Neural cell (in vitro differentiated cells): ENCODE data around the gene EIF4EBP2. TPM values are rescaled to one million over a fixed set of nuclear protein-coding genes. Genes with fewer than 3 reads are reported as not detected.

Experiments used
- H2AFZ ChIP-seq: fragments of 200-600, 300-800 bp; sonication (generic), shearing (Covaris generic); 2 replicates; pipeline ENCODE4 v1.6.0; 2014; ENCODE audit warnings: low read depth, mild to moderate bottlenecking, antibody characterized with exemption, low read length, moderate library complexity
- H3F3A ChIP-seq: fragments of 200-600 bp; shearing (Covaris generic); 2 replicates; pipeline ENCODE4 v1.6.1; 2016; ENCODE audit warnings: mild to moderate bottlenecking, moderate library complexity, mixed read lengths, antibody characterized with exemption, low read length; ENCODE audit not compliant: insufficient read depth, poor library complexity, severe bottlenecking
- H3K27ac ChIP-seq: fragments of 200-600, 300-800 bp; sonication (generic), shearing (Covaris generic); 2 replicates; pipeline ENCODE4 v1.5.1; 2014; ENCODE audit warnings: mild to moderate bottlenecking, low read length, moderate library complexity
- H3K27me3 ChIP-seq: fragments of 300-800, 200-600 bp; sonication (generic), shearing (Covaris generic); 2 replicates; pipeline ENCODE4 v1.6.0; 2014; ENCODE audit warnings: mild to moderate bottlenecking, low read depth, low read length, moderate library complexity; ENCODE audit not compliant: insufficient read depth
- H3K36me3 ChIP-seq: fragments of 300-800, 200-600 bp; sonication (generic), shearing (Covaris generic); 2 replicates; pipeline ENCODE4 v1.5.1; 2014; ENCODE audit warnings: mild to moderate bottlenecking, antibody characterized with exemption, low read length, moderate library complexity; ENCODE audit not compliant: insufficient read depth
- H3K4me2 ChIP-seq: fragments of 300-800, 200-600 bp; sonication (generic), shearing (Covaris generic); 2 replicates; pipeline ENCODE4 v1.6.0; 2014; ENCODE audit warnings: mild to moderate bottlenecking, low read length
- H3K4me3 ChIP-seq: fragments of 300-800, 200-600 bp; sonication (generic), shearing (Covaris generic); 2 replicates; pipeline ENCODE4 v1.5.1; 2014; ENCODE audit warnings: mild to moderate bottlenecking, low read length, moderate library complexity
- H3K79me2 ChIP-seq: fragments of 200-600 bp; shearing (Covaris generic); replicated peaks from 2 replicates; pipeline ENCODE4 v1.6.0; 2014; ENCODE audit warnings: mild to moderate bottlenecking, low read length, moderate library complexity; ENCODE audit not compliant: insufficient read depth
- H3K9ac ChIP-seq: fragments of 300-800, 200-600 bp; sonication (generic), shearing (Covaris generic); 2 replicates; pipeline ENCODE4 v1.6.1; 2016; ENCODE audit warnings: mild to moderate bottlenecking, low read length, mixed read lengths
- H3K9me2 ChIP-seq: fragments of 200-600 bp; shearing (Covaris generic); 2 replicates; pipeline ENCODE4 v1.6.1; 2016; ENCODE audit warnings: mild to moderate bottlenecking, low read length, mixed read lengths; ENCODE audit not compliant: insufficient read depth
- H3K9me3 ChIP-seq: fragments of 200-600, 300-800 bp; sonication (generic), shearing (Covaris generic); 2 replicates; pipeline ENCODE4 v1.6.1; 2016; ENCODE audit warnings: mild to moderate bottlenecking, mixed run types, low read length, moderate library complexity, mixed read lengths
- H4K20me1 ChIP-seq: fragments of 200-600 bp; shearing (Covaris generic); 2 replicates; pipeline ENCODE4 v1.6.1; 2016; ENCODE audit warnings: mild to moderate bottlenecking, mixed run types; ENCODE audit not compliant: insufficient read depth
- EP300 ChIP-seq: fragments of 450-650 bp; conservative IDR thresholded peaks from 2 replicates; pipeline ENCODE4 v1.6.1; 2014; ENCODE audit warnings: antibody characterized with exemption, mild to moderate bottlenecking, moderate library complexity; ENCODE audit not compliant: poor library complexity, severe bottlenecking
- EZH2 ChIP-seq: fragments of 200-600, 300-800 bp; shearing (Covaris generic), sonication (generic); IDR thresholded peaks from 2 replicates; pipeline ENCODE4 v1.6.1; 2014; ENCODE audit warnings: antibody characterized with exemption, low read length, borderline replicate concordance, mild to moderate bottlenecking; ENCODE audit not compliant: insufficient read depth, poor library complexity, severe bottlenecking
- MXI1 ChIP-seq: fragments of 450-650 bp; conservative IDR thresholded peaks from 2 replicates; pipeline ENCODE4 v1.6.1; 2014; ENCODE audit warnings: antibody characterized with exemption, mild to moderate bottlenecking; ENCODE audit not compliant: poor library complexity, severe bottlenecking
- POLR2AphosphoS5 ChIP-seq: IDR thresholded peaks from 2 replicates; pipeline ENCODE4 v1.6.1; 2012
- RAD21 ChIP-seq: fragments of 450-650 bp; conservative IDR thresholded peaks from 2 replicates; pipeline ENCODE4 v1.6.1; 2014; ENCODE audit warnings: antibody characterized with exemption, mild to moderate bottlenecking, moderate library complexity
- SMC3 ChIP-seq: fragments of 450-650 bp; conservative IDR thresholded peaks from 2 replicates; pipeline ENCODE4 v1.6.1; 2014; ENCODE audit warnings: antibody characterized with exemption, mild to moderate bottlenecking, moderate library complexity; ENCODE audit not compliant: poor library complexity
- TAF1 ChIP-seq: IDR thresholded peaks from 2 replicates; pipeline ENCODE4 v1.6.1; 2012; ENCODE audit warnings: low read depth
- polyA plus RNA-seq: library from polyadenylated mRNA; depleted of rRNA; stranded (reverse); fragments of >200 nt; gene quantifications from 2 replicates; pipeline ENCODE4 v1.2.3, GENCODE V29; 2014
- TF ChIP-seq, protein P1 (sequence below): fragments of 450-650 bp; IDR thresholded peaks from 2 replicates; pipeline ENCODE4 v1.5.1; 2014; ENCODE audit warnings: antibody characterized with exemption, mild to moderate bottlenecking, moderate library complexity; ENCODE audit not compliant: poor library complexity, severe bottlenecking
- TF ChIP-seq, protein P2 (sequence below): IDR thresholded peaks from 2 replicates; pipeline ENCODE4 v1.6.1; 2012; ENCODE audit warnings: borderline replicate concordance

EIF4EBP2 gene
- polyA plus RNA-seq, 1 donor from 2014 or later = 51.7 TPM

DNA sequence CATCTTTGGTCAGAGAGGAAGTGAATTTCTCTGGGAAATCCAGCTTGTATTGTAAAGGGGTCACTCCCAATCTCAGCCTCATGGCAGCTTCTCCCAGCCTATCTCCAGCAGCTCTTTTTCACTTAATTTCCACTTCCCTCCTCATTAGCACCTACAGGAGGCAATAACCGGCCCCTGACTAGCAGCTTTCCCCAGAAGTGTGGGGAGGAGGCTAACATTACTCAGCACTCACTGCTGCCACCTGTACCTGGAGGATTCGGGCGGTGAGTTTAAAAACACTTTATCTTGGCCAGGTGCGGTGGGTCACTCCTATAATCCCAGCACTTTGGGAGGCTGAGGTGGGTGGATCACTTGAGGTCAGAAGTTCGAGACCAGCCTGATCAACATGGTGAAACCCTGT is 33.8 kb downstream of the EIF4EBP2 start:
- Histone ChIP-seq H3K79me2 (no peaks in the 10 kb centered on the region), H3K27me3 (peaks cover 42% of the 10 kb centered on the region), H3K4me3 (no peak overlapping the region), H3K36me3 (no peaks in the 10 kb centered on the region), H3K4me2 (no peak overlapping the region), H3K9me2 (no peaks in the 10 kb centered on the region), H3F3A (no peaks in the 10 kb centered on the region), H3K9ac (no peak overlapping the region), H3K9me3 (no peaks in the 10 kb centered on the region), H4K20me1 (no peaks in the 10 kb centered on the region), H2AFZ (no peak overlapping the region), H3K27ac (no peak overlapping the region)
- TF ChIP-seq, protein P1, sequence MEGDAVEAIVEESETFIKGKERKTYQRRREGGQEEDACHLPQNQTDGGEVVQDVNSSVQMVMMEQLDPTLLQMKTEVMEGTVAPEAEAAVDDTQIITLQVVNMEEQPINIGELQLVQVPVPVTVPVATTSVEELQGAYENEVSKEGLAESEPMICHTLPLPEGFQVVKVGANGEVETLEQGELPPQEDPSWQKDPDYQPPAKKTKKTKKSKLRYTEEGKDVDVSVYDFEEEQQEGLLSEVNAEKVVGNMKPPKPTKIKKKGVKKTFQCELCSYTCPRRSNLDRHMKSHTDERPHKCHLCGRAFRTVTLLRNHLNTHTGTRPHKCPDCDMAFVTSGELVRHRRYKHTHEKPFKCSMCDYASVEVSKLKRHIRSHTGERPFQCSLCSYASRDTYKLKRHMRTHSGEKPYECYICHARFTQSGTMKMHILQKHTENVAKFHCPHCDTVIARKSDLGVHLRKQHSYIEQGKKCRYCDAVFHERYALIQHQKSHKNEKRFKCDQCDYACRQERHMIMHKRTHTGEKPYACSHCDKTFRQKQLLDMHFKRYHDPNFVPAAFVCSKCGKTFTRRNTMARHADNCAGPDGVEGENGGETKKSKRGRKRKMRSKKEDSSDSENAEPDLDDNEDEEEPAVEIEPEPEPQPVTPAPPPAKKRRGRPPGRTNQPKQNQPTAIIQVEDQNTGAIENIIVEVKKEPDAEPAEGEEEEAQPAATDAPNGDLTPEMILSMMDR = no peak
- TF ChIP-seq TAF1 (no peak), RAD21 (no peak), MXI1 (no peak), EZH2 (no peak), EP300 (no peak), POLR2AphosphoS5 (no peak), SMC3 (no peak)
- TF ChIP-seq, protein P2, sequence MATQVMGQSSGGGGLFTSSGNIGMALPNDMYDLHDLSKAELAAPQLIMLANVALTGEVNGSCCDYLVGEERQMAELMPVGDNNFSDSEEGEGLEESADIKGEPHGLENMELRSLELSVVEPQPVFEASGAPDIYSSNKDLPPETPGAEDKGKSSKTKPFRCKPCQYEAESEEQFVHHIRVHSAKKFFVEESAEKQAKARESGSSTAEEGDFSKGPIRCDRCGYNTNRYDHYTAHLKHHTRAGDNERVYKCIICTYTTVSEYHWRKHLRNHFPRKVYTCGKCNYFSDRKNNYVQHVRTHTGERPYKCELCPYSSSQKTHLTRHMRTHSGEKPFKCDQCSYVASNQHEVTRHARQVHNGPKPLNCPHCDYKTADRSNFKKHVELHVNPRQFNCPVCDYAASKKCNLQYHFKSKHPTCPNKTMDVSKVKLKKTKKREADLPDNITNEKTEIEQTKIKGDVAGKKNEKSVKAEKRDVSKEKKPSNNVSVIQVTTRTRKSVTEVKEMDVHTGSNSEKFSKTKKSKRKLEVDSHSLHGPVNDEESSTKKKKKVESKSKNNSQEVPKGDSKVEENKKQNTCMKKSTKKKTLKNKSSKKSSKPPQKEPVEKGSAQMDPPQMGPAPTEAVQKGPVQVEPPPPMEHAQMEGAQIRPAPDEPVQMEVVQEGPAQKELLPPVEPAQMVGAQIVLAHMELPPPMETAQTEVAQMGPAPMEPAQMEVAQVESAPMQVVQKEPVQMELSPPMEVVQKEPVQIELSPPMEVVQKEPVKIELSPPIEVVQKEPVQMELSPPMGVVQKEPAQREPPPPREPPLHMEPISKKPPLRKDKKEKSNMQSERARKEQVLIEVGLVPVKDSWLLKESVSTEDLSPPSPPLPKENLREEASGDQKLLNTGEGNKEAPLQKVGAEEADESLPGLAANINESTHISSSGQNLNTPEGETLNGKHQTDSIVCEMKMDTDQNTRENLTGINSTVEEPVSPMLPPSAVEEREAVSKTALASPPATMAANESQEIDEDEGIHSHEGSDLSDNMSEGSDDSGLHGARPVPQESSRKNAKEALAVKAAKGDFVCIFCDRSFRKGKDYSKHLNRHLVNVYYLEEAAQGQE = no peak

DNA sequence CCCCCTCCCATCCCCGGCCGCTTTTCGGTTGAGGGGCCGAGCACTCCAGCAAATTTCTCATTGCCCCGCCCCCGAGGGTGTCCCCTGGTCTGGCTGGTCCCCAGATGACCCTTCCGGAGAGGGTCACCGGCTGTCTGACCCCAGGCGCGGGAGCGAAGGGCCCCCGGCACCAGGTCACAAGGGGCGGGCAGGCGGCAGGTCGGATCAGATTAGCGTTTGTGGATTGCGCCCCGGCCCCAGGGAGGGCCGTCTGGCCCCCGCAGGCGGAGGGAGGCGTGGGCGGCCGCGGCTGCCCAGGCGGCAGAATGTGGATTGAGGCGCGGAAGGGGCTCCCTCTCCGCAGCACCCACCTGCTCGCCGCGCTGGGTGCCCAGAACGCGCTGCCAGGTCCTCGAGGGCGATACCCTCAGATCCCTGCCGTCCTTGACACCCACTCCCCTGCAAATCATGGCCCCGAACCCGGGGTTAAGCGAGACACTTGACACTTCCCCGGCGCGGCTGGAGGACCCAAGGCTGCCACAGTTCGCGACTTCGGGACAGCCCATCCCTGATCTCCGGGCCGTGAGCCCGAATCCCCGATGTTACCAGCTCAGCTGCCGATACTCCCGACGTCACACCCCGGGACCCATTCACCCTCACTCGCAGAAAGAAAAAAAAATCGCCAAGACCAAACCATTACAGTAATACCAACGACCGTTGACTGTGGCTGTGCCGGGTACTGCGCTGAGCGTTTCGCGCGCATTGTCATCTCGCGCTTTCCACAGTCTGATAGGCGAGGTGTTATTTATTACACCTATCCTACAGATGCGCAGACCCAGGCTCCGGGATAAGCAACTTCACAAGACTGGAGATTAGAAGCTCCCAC is 36.6 kb downstream of the EIF4EBP2 start:
- TF ChIP-seq, protein P1 = peak; percentile 39
- TF ChIP-seq TAF1 = no peak
- no peak for TF ChIP-seq POLR2AphosphoS5
- Histone ChIP-seq H3K9me2 (no peaks in the 10 kb centered on the region), H4K20me1 (no peaks in the 10 kb centered on the region), H3K27me3 (peaks cover 49% of the 10 kb centered on the region), H3K4me3 (peak overlapping the region; percentile 63), H3K4me2 (no peak overlapping the region), H2AFZ (no peak overlapping the region), H3K9me3 (no peaks in the 10 kb centered on the region), H3K27ac (no peak overlapping the region), H3K9ac (peak overlapping the region; percentile 42), H3F3A (no peaks in the 10 kb centered on the region), H3K79me2 (no peaks in the 10 kb centered on the region), H3K36me3 (no peaks in the 10 kb centered on the region)
